BJ (cell line): ENCODE data around the gene TOMM7. TPM values are rescaled to one million over a fixed set of nuclear protein-coding genes. Genes with fewer than 3 reads are reported as not detected.

Experiments used
- CTCF ChIA-PET: fragments of 350-600 bp; formaldehyde crosslinking; extraction: SDS; loops from one replicate; lab custom pipeline; 2021; ENCODE audit warnings: antibody characterized with exemption, inconsistent platforms; lab: Yijun Ruan, JAX
- POLR2A ChIA-PET: fragments of 300-600 bp; sonication (Branson Sonifier 250); formaldehyde crosslinking; extraction: SDS; loops from one replicate; lab custom pipeline; 2021; ENCODE audit warnings: antibody characterized with exemption; lab: Charles Lee
- DNase-seq: peaks from one replicate; pipeline ENCODE4 v3.0.0-alpha.2; 2011; ENCODE audit warnings: low read depth
- H3K27me3 ChIP-seq: 2 replicates; pipeline ENCODE4 v1.6.0; 2011; ENCODE audit warnings: low read length; ENCODE audit not compliant: control insufficient read depth, insufficient read depth
- H3K36me3 ChIP-seq: 2 replicates; pipeline ENCODE4 v1.5.1; 2011; ENCODE audit warnings: low read length; ENCODE audit not compliant: control insufficient read depth, insufficient read depth
- H3K4me3 ChIP-seq: 2 replicates; pipeline ENCODE4 v1.5.1; 2011; ENCODE audit warnings: low read depth, mild to moderate bottlenecking, control low read depth, low read length
- CTCF ChIP-seq: IDR thresholded peaks from 2 replicates; pipeline ENCODE4 v1.5.1; 2011; ENCODE audit warnings: low read depth, mild to moderate bottlenecking, control low read depth, inconsistent platforms, low read length, moderate library complexity; ENCODE audit not compliant: insufficient read depth
- polyA plus RNA-seq: library from polyadenylated mRNA; depleted of rRNA; stranded (reverse); fragments of >200 nt; gene quantifications from 2 replicates; pipeline ENCODE4 v1.2.3, GENCODE V29; 2011

TOMM7 gene
- polyA plus RNA-seq, 1 experiment, result 346 TPM

GRCh38 chr7:22861576-22861975 is 38.9 kb upstream of the TOMM7 start:
- POLR2A ChIA-PET, result no interaction called here
- no peak for TF ChIP-seq CTCF
- no peak overlapping the region for H3K4me3 ChIP-seq
- no peak for DNase-seq
- CTCF ChIA-PET, result no interaction called here
- H3K27me3 ChIP-seq, result no peaks in the 10 kb centered on the region
- no peaks in the 10 kb centered on the region for H3K36me3 ChIP-seq

DNA sequence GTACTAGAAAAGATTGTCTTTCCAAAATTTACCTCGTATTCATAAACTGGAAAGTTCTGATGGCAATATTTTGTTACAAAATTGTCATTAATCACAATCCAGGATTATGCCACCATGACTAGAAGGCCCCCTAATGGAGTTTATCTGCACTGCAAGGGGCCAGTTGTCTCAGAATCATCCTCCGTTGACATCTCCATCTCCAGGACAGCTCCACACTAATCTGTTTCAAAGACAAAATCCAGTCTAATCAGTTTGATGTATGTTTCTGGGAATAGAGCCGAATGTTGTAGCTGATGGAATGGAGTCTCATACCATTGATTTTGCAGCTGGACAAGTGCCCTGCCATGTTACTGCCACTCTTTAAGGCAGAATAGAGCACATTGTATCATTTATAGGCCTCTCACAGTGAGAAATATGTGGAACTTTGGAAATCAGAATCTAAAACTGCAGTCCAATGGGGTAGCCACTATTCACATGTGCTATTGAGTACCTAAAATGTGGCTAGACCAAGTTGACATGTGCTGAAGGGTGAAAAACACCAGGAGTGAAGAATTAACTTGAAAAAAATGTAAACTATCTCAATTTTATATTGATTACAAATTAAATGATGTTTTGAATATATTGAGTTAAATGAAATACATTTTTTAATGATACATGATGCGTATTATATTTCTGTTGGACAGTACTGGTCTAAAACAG is 38.3 kb upstream of the TOMM7 start:
- TF ChIP-seq CTCF, result peak; percentile 33; the same call in 1 of the 2 replicates
- no peaks in the 10 kb centered on the region for H3K27me3 ChIP-seq
- ChIA-PET CTCF (interaction anchor here (0.6 to 3.0 kb wide), 13 partner anchors 9 to 301 kb away, joined by 3 to 13 read pairs (median 3); partner anchors contain the start of gene IL6), POLR2A (no interaction called here)
- no peak for DNase-seq
- H3K36me3 ChIP-seq, result no peaks in the 10 kb centered on the region
- H3K4me3 ChIP-seq, result no peak overlapping the region

DNA sequence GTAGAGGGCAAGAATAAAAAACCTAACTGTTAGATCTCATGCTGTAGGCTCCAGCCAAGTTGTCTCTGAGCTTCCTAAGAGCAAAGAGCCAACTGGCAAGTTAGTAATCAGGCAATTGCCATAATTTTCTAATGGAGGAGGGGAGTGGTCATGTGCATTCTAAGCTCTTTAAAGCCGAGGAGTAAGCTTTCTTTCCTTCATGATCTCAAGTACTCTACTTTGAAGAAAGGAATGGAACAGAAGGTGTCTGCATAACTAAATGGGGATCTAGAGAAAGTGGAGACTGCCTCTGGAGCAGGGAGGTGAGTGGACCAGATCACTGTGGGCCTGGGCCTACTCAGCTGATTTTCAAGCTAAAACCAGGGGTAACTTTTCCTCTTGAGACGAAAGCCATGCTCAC is 37.7 kb upstream of the TOMM7 start:
- no peak for DNase-seq
- ChIA-PET POLR2A (no interaction called here), CTCF (interaction anchor here (0.7 to 3.0 kb wide), 12 partner anchors 10 to 300 kb away, joined by 3 to 13 read pairs (median 3); partner anchors contain the start of gene IL6)
- H3K36me3 ChIP-seq, result no peaks in the 10 kb centered on the region
- no peak overlapping the region for H3K4me3 ChIP-seq
- no peak for TF ChIP-seq CTCF
- H3K27me3 ChIP-seq, result no peaks in the 10 kb centered on the region

DNA sequence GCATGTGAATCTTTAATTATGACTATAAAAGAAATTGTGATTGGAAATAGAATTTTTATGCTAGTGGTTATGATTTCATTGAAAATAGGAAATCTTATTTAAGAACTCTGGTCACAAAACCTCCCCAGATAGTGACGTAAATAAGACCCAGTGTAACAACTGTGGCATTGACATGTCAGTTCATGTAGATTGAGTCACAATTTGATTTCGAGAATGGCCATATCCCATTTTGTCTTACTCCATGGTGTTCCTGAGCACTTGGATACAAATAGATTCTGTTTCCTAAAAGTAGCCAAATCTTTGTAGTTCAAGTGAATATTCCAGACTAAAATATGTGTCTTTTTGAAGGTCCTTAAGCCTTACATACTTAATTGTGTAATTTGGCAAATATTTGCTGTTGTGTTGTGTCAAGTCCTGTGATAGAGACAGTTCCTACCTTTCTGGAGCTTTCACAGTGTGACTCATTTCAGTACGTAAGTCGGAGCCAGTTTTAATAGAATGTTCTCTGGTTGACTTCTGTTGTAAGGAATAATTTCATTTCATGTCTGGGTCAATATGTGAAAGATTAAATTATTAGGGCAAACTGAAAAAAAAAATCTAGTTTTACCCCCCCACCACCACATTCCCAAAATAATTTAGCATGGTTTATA is 37.1 kb upstream of the TOMM7 start:
- CTCF ChIA-PET, result interaction anchor here (0.7 to 3.0 kb wide), 12 partner anchors 10 to 299 kb away, joined by 3 to 13 read pairs (median 3); no protein-coding TSS in a partner anchor
- Histone ChIP-seq H3K36me3 (no peaks in the 10 kb centered on the region), H3K4me3 (no peak overlapping the region), H3K27me3 (no peaks in the 10 kb centered on the region)
- DNase-seq, result no peak
- TF ChIP-seq CTCF, result no peak
- POLR2A ChIA-PET, result no interaction called here

DNA sequence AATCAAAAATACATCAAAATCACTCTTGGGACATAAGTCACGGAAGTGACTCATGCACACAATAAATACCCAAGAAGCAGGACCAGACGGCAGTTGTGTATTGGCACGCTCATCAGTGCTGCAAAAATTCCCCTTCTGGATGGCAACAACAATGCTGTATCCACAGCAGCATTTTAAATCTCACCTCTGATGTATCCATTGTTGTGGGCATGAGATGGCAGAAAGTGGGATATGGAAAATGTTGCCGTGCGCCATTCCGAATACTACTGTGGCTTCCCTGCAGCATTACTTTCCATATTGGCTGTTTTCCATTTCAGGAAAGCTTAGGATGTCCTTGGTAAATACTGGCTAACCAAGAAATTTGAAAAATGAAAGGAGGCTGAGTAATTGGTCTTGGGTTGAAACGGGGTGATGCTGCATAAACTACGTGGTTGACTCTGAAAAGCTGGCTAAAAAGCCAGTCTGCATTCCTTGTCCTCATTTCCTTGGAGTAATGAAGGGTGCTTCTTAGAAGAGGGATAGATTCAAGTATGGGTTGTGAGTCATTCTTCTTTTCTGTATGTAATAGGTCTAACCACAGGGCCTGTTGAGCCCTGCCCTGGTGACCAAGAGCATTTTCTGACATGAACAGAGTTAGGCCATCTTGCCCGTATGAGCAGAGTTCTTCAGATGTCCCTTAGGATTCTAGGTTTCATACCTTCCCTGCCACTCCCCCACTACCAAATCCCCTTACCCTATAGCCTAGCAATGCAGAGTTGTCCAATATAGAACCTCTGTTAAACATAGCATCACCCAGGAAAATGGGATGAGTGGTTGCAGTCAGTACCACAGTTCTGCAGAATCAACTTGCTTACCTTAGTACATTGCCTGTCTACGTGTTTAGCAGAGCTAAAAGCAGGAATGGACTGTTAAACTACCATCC is 36.3 kb upstream of the TOMM7 start:
- DNase-seq, result peak; percentile 98
- Histone ChIP-seq H3K36me3 (no peaks in the 10 kb centered on the region), H3K27me3 (no peaks in the 10 kb centered on the region), H3K4me3 (no peak overlapping the region)
- POLR2A ChIA-PET, result interaction anchor here (0.6 kb wide), 1 partner anchor 153 kb away, joined by 4 read pairs; no protein-coding TSS in a partner anchor
- CTCF ChIA-PET, result interaction anchor here (0.6 to 3.0 kb wide), 4 partner anchors 8 to 298 kb away, joined by 3 to 11 read pairs (median 4); no protein-coding TSS in a partner anchor
- TF ChIP-seq CTCF, result no peak
